ENCODE data around the gene PEX26.

PEX26 gene

GRCh38 chr22:18081416-18081815 lies 3.6 kb downstream of the PEX26 start:
- peaks cover 72% of the 10 kb centered on the region for H3K79me2 ChIP-seq (ENCODE audit: insufficient read depth, low read length)

DNA sequence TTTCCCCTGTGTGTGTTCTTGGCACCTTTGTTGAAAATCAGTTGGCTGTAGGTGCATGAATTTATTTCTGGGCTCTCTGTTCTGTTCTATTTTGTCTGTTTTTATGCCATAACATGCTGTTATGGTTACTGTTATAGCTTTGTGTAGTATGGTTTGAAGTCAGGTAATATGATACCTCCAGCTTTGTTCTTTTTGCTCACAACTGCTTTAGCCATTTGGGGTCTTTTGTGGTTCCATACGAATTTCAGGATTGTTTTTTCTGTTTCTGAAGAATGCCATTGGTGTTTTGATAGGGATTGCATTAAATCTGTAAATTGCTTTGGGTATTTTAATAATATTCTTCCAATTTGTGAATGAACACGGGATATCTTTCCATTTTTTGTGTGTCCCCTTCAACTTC lies 4.7 kb downstream of the PEX26 start:
- H3K4me3 ChIP-seq (ENCODE audit: low read depth in 1 of 2, low read length in 2 of 2) = no peak overlapping the region
- H3K4me2 ChIP-seq (ENCODE audit: insufficient read depth, low read length) = no peak overlapping the region
- no peak overlapping the region for H2AFZ ChIP-seq (ENCODE audit: low read depth, low read length)
- peaks cover 22% of the 10 kb centered on the region for H3K4me1 ChIP-seq (ENCODE audit: insufficient read depth, low read length)
- H4K20me1 ChIP-seq (ENCODE audit: insufficient read depth, low read length) = peaks cover 18% of the 10 kb centered on the region; the same call in 1 of the 2 replicates
- H3K36me3 ChIP-seq (ENCODE audit: insufficient read depth, low read length) = peaks cover 76% of the 10 kb centered on the region
- DNase-seq (no peak), ATAC-seq (ENCODE audit: insufficient read depth, low read depth) (no peak)
- H3K27me3 ChIP-seq (ENCODE audit: insufficient read depth, low read length, poor library complexity) = no peaks in the 10 kb centered on the region
- no peak overlapping the region for H3K27ac ChIP-seq (ENCODE audit: low read length)
- TF ChIP-seq CTCF (IDR thresholded peaks at IDR 0.05; ENCODE audit: borderline replicate concordance, extremely low read depth, low read length, poor library complexity, severe bottlenecking) (no peak), EZH2 (IDR thresholded peaks at IDR 0.05; ENCODE audit: borderline replicate concordance, low read depth, low read length, severe bottlenecking) (no peak)
- H3K79me2 ChIP-seq (ENCODE audit: insufficient read depth, low read length) = peaks cover 64% of the 10 kb centered on the region
- H3K9ac ChIP-seq (ENCODE audit: low read depth, low read length) = no peak overlapping the region
- no peaks in the 10 kb centered on the region for H3K9me3 ChIP-seq (ENCODE audit: insufficient read depth, low read length, severe bottlenecking)

More at GRCh38 chr22:18081416-18081815, 3.6 kb downstream of the PEX26 start:
- no peak for TF ChIP-seq CTCF (IDR thresholded peaks at IDR 0.05; ENCODE audit: borderline replicate concordance, extremely low read depth, low read length, poor library complexity, severe bottlenecking)
- no peak for TF ChIP-seq EZH2 (IDR thresholded peaks at IDR 0.05; ENCODE audit: borderline replicate concordance, low read depth, low read length, severe bottlenecking)
- Histone ChIP-seq H3K9me3 (ENCODE audit: insufficient read depth, low read length, severe bottlenecking) (no peaks in the 10 kb centered on the region), H2AFZ (ENCODE audit: low read depth, low read length) (no peak overlapping the region), H3K27ac (ENCODE audit: low read length) (no peak overlapping the region), H3K4me2 (ENCODE audit: insufficient read depth, low read length) (peak overlapping the region; percentile 17; the same call in 1 of the 2 replicates), H3K36me3 (ENCODE audit: insufficient read depth, low read length) (peaks cover 67% of the 10 kb centered on the region), H3K4me1 (ENCODE audit: insufficient read depth, low read length) (peaks cover 31% of the 10 kb centered on the region), H4K20me1 (ENCODE audit: insufficient read depth, low read length) (peaks cover 18% of the 10 kb centered on the region; the same call in 1 of the 2 replicates), H3K4me3 (ENCODE audit: low read depth in 1 of 2, low read length in 2 of 2) (no peak overlapping the region), H3K27me3 (ENCODE audit: insufficient read depth, low read length, poor library complexity) (no peaks in the 10 kb centered on the region), H3K9ac (ENCODE audit: low read depth, low read length) (no peak overlapping the region)
- DNase-seq (no peak), ATAC-seq (ENCODE audit: insufficient read depth, low read depth) (no peak)

- ATAC-seq (ENCODE audit: insufficient read depth, low read depth) (no peak), DNase-seq (no peak)
- Histone ChIP-seq H4K20me1 (ENCODE audit: insufficient read depth, low read length) (peaks cover 24% of the 10 kb centered on the region; the same call in 1 of the 2 replicates), H3K4me3 (ENCODE audit: low read depth in 1 of 2, low read length in 2 of 2) (no peak overlapping the region), H2AFZ (ENCODE audit: low read depth, low read length) (no peak overlapping the region), H3K27me3 (ENCODE audit: insufficient read depth, low read length, poor library complexity) (no peaks in the 10 kb centered on the region), H3K9ac (ENCODE audit: low read depth, low read length) (no peak overlapping the region), H3K9me3 (ENCODE audit: insufficient read depth, low read length, severe bottlenecking) (no peaks in the 10 kb centered on the region), H3K36me3 (ENCODE audit: insufficient read depth, low read length) (peaks cover 85% of the 10 kb centered on the region), H3K4me2 (ENCODE audit: insufficient read depth, low read length) (no peak overlapping the region), H3K27ac (ENCODE audit: low read length) (no peak overlapping the region), H3K79me2 (ENCODE audit: insufficient read depth, low read length) (peaks cover 60% of the 10 kb centered on the region), H3K4me1 (ENCODE audit: insufficient read depth, low read length) (peaks cover 22% of the 10 kb centered on the region)
- TF ChIP-seq CTCF (IDR thresholded peaks at IDR 0.05; ENCODE audit: borderline replicate concordance, extremely low read depth, low read length, poor library complexity, severe bottlenecking) (no peak), EZH2 (IDR thresholded peaks at IDR 0.05; ENCODE audit: borderline replicate concordance, low read depth, low read length, severe bottlenecking) (no peak)
These were observed 5.6 kb downstream of the PEX26 start for GRCh38 chr22:18083406-18083805.

All from DND-41 (cell line).